Tibial artery (tissue), 4 donors: ENCODE data around the gene MAST1.

Experiments used
- DNase-seq, 2 donors: peaks; one replicate each; pipeline ENCODE4 v3.0.0-alpha.2; 2019
- H3K27ac ChIP-seq, 2 donors: fragments of 200-600 bp; sonication (generic) in 1 of 2; 1 replicate in 1 of 2; 2 replicates in 1 of 2; pipeline ENCODE4 v1.5.1; 2018 to 2019; ENCODE audit warnings: mild to moderate bottlenecking in 1 of 2
- H3K27me3 ChIP-seq, 2 donors: fragments of 200-600 bp; sonication (generic) in 1 of 2; one replicate each; pipeline versions ENCODE4 v1.5.1 to v1.6.0; 2016 to 2019
- H3K36me3 ChIP-seq, 3 donors: fragments of 200-600 bp; sonication (generic) in 2 of 3; one replicate each; pipeline ENCODE4 v1.5.1; 2016 to 2019; ENCODE audit warnings: mild to moderate bottlenecking in 2 of 3
- H3K4me1 ChIP-seq, 4 donors: fragments of 200-600 bp; sonication (generic) in 2 of 4; 1 replicate in 3 of 4; 2 replicates in 1 of 4; pipeline ENCODE4 v1.5.1; 2016 to 2019
- H3K4me3 ChIP-seq, 2 donors: fragments of 200-600 bp; sonication (generic) in 1 of 2; 1 replicate in 1 of 2; 2 replicates in 1 of 2; pipeline ENCODE4 v1.5.1; 2018 to 2019; ENCODE audit warnings: mild to moderate bottlenecking in 2 of 2
- H3K9me3 ChIP-seq, 3 donors: fragments of 200-600 bp; sonication (generic) in 1 of 3; one replicate each; pipeline ENCODE4 v1.5.1; 2016 to 2019
- CTCF ChIP-seq, 2 experiments: fragments of 200-600 bp in 1 of 2; fragments of 450-650 bp in 1 of 2; IDR thresholded peaks; one replicate each; pipeline ENCODE4 v1.5.1; 2017 to 2019; ENCODE audit warnings: antibody characterized with exemption in 2 of 2, mild to moderate bottlenecking in 1 of 2, moderate library complexity in 1 of 2
- intact Hi-C: fragments of 100-400 bp; cut with DNase I; formaldehyde crosslinking; loops from one replicate; pipeline ENCODE4 v1.15.0; 2023; ENCODE audit warnings: low total_unique reads

Gene MAST1

GRCh38 chr19:12890787-12891552, 52.7 kb downstream of the MAST1 start, which contains the start of gene GCDH:
Gene GCDH (plus strand): TSS chr19:12891160. CDS start chr19:12891305, 145 bp downstream.
- Histone ChIP-seq H3K27me3 (peaks cover 0 to 18% of the 10 kb centered on the region in 2 donors), H3K36me3 (peaks cover 5 to 26% (median 19%) of the 10 kb centered on the region in 3 donors), H3K4me1 (peaks cover 0 to 25% (median 17%) of the 10 kb centered on the region in 4 donors), H3K27ac (peak within 1 kb of the TSS; percentile 70 to 80), H3K4me3 (peak within 1 kb of the TSS; percentile 77 to 85), H3K9me3 (no peaks in the 10 kb centered on the region)
- no peak for TF ChIP-seq CTCF (IDR thresholded peaks at IDR 0.05)
- intact Hi-C loops, result no loop called here
- DNase-seq, result peak; percentile 99

- Histone ChIP-seq H3K4me1 (peaks cover 0 to 23% (median 14%) of the 10 kb centered on the region in 4 donors), H3K27ac (peak overlapping the region; percentile 70 to 80), H3K4me3 (peak overlapping the region; percentile 77 to 85), H3K36me3 (peaks cover 10 to 32% (median 25%) of the 10 kb centered on the region in 3 donors), H3K9me3 (no peaks in the 10 kb centered on the region), H3K27me3 (peaks cover 0 to 12% of the 10 kb centered on the region in 2 donors)
- DNase-seq, result no peak
- no peak for TF ChIP-seq CTCF (IDR thresholded peaks at IDR 0.05)
- intact Hi-C loops, result no loop called here
These were observed 53.3 kb downstream of the MAST1 start for GRCh38 chr19:12891553-12892021.

- peaks cover 0 to 23% (median 14%) of the 10 kb centered on the region in 4 donors for H3K4me1 ChIP-seq
- no peak for DNase-seq
- peaks cover 24 to 52% (median 42%) of the 10 kb centered on the region in 3 donors for H3K36me3 ChIP-seq
- intact Hi-C loops, result no loop called here
- no peak for TF ChIP-seq CTCF (IDR thresholded peaks at IDR 0.05)
- H3K4me3 ChIP-seq, result no peak overlapping the region
- no peaks in the 10 kb centered on the region for H3K27me3 ChIP-seq
- H3K9me3 ChIP-seq, result no peaks in the 10 kb centered on the region
- no peak overlapping the region for H3K27ac ChIP-seq
These were observed 55.3 kb downstream of the MAST1 start for GRCh38 chr19:12893582-12893981.

- H3K4me1 ChIP-seq, result peaks cover 0 to 15% (median 13%) of the 10 kb centered on the region in 4 donors
- no peaks in the 10 kb centered on the region for H3K9me3 ChIP-seq
- no peaks in the 10 kb centered on the region for H3K27me3 ChIP-seq
- TF ChIP-seq CTCF (IDR thresholded peaks at IDR 0.05), result no peak
- H3K4me3 ChIP-seq, result no peak overlapping the region
- no peak overlapping the region for H3K27ac ChIP-seq
- peaks cover 24 to 70% (median 49%) of the 10 kb centered on the region in 3 donors for H3K36me3 ChIP-seq
- intact Hi-C loops, result no loop called here
- DNase-seq, result no peak
These were observed 58.1 kb downstream of the MAST1 start for GRCh38 chr19:12896460-12896859.

- no peaks in the 10 kb centered on the region for H3K27me3 ChIP-seq
- H3K9me3 ChIP-seq, result no peaks in the 10 kb centered on the region
- DNase-seq, result no peak
- no peak for TF ChIP-seq CTCF (IDR thresholded peaks at IDR 0.05)
- intact Hi-C loops, result no loop called here
- H3K4me1 ChIP-seq, result no peaks in the 10 kb centered on the region
- no peak overlapping the region for H3K27ac ChIP-seq
- no peak overlapping the region for H3K4me3 ChIP-seq
- peaks cover 20 to 52% (median 32%) of the 10 kb centered on the region in 3 donors for H3K36me3 ChIP-seq
These were observed 61.7 kb downstream of the MAST1 start for GRCh38 chr19:12899891-12900518.
